Measurements from ENCODE around the gene GRHL1.

GRCh38 chr2:9912468-9912867, 39.0 kb upstream of the GRHL1 start:
- TF ChIP-seq CREB1 (IDR thresholded peaks at IDR 0.05), result no peak
- TF ChIP-seq CREB1 (CRISPR knock-in tag; IDR thresholded peaks at IDR 0.05), result no peak
- no peak for TF ChIP-seq ESRRA (IDR thresholded peaks at IDR 0.05; ENCODE audit: borderline replicate concordance, low read depth)
- TF ChIP-seq ZNF143 (CRISPR knock-in tag; IDR thresholded peaks at IDR 0.05), result no peak
- no peak for TF ChIP-seq MTA2 (IDR thresholded peaks at IDR 0.05; ENCODE audit: low read depth)
- TF ChIP-seq, protein P1, sequence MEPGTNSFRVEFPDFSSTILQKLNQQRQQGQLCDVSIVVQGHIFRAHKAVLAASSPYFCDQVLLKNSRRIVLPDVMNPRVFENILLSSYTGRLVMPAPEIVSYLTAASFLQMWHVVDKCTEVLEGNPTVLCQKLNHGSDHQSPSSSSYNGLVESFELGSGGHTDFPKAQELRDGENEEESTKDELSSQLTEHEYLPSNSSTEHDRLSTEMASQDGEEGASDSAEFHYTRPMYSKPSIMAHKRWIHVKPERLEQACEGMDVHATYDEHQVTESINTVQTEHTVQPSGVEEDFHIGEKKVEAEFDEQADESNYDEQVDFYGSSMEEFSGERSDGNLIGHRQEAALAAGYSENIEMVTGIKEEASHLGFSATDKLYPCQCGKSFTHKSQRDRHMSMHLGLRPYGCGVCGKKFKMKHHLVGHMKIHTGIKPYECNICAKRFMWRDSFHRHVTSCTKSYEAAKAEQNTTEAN (CRISPR knock-in tag; IDR thresholded peaks at IDR 0.05), result no peak
- no peak for TF ChIP-seq ZNF561 (CRISPR knock-in tag; conservative IDR thresholded peaks at IDR 0.05)
- TF ChIP-seq TCF7L2 (IDR thresholded peaks at IDR 0.05; ENCODE audit: low read depth, low read length), result no peak
- TF ChIP-seq IRF2 (CRISPR knock-in tag; IDR thresholded peaks at IDR 0.05), result no peak
- no peak for TF ChIP-seq ATF7 (IDR thresholded peaks at IDR 0.05)

All from K562 (cell line).